CD4-positive, alpha-beta T cell (primary cell): ENCODE measurements around the gene ACSBG1. TPM values are rescaled to one million over a fixed set of nuclear protein-coding genes. Genes with fewer than 3 reads are reported as not detected.

ENCODE experiments used
- ATAC-seq: fragments of 200-7000 bp; cut with Tn5 transposase; one replicate; pipeline ENCODE4 v1.10.0; 2022; ENCODE audit warnings: mild to moderate bottlenecking; ENCODE audit not compliant: poor library complexity
- CTCF ChIA-PET: fragments of 350-600 bp; sonication (Branson Sonifier 250); formaldehyde crosslinking; loops from one replicate; lab custom pipeline; 2021; ENCODE audit warnings: antibody characterized with exemption, inconsistent platforms; lab: Charles Lee
- POLR2A ChIA-PET: fragments of 350-600 bp; sonication (Branson Sonifier 250); formaldehyde crosslinking; loops from one replicate; lab custom pipeline; 2021; ENCODE audit warnings: antibody characterized with exemption, inconsistent platforms; lab: Charles Lee
- DNase-seq, 14 experiments: peaks; one replicate each; pipeline ENCODE4 v3.0.0-alpha.2; 2013 to 2020; ENCODE audit warnings: mixed read lengths in 2 of 14
- H3K27ac ChIP-seq, 2 donors: one replicate each; pipeline versions ENCODE4 v1.5.1 to v1.7.0; 2013; ENCODE audit warnings: low read length in 2 of 2, low read depth in 1 of 2, mild to moderate bottlenecking in 1 of 2
- H3K27me3 ChIP-seq, 2 experiments: 1 replicate in 1 of 2; 2 replicates in 1 of 2; pipeline versions ENCODE4 v1.6.1 to v1.7.0; 2013; ENCODE audit warnings: low read length in 2 of 2, control low read depth in 1 of 2, mild to moderate bottlenecking in 1 of 2, moderate library complexity in 1 of 2; ENCODE audit not compliant: insufficient read depth in 2 of 2, control insufficient read depth in 1 of 2
- H3K36me3 ChIP-seq: one replicate; pipeline ENCODE4 v1.6.1; 2013; ENCODE audit warnings: low read length, control low read depth; ENCODE audit not compliant: insufficient read depth
- H3K4me1 ChIP-seq: one replicate; pipeline ENCODE4 v1.6.1; 2013; ENCODE audit warnings: low read length, control low read depth; ENCODE audit not compliant: insufficient read depth
- H3K4me3 ChIP-seq: one replicate; pipeline ENCODE4 v1.5.1; 2013; ENCODE audit warnings: mild to moderate bottlenecking, low read length, moderate library complexity
- H3K9me3 ChIP-seq, 2 experiments: 1 replicate in 1 of 2; 2 replicates in 1 of 2; pipeline versions ENCODE4 v1.6.1 to v1.7.0; 2013; ENCODE audit warnings: low read length in 2 of 2, mild to moderate bottlenecking in 2 of 2, control low read depth in 1 of 2, moderate library complexity in 1 of 2; ENCODE audit not compliant: control insufficient read depth in 1 of 2, insufficient read depth in 1 of 2
- H3K27ac Mint-ChIP-seq: one replicate; pipeline ENCODE4 v1.8.0; 2020; ENCODE audit warnings: mixed read lengths
- H3K27me3 Mint-ChIP-seq: one replicate; pipeline ENCODE4 v1.8.0; 2021; ENCODE audit warnings: mixed read lengths
- H3K36me3 Mint-ChIP-seq: one replicate; pipeline ENCODE4 v1.8.0; 2021; ENCODE audit warnings: low read depth, mixed read lengths
- H3K4me1 Mint-ChIP-seq: one replicate; pipeline ENCODE4 v1.8.0; 2021; ENCODE audit warnings: low read depth, mixed read lengths
- H3K4me3 Mint-ChIP-seq: one replicate; pipeline ENCODE4 v1.8.0; 2020; ENCODE audit warnings: mild to moderate bottlenecking, mixed read lengths
- H3K9me3 Mint-ChIP-seq: one replicate; pipeline ENCODE4 v1.8.0; 2020; ENCODE audit warnings: mixed read lengths
- CTCF ChIP-seq: fragments of 200-600 bp; IDR thresholded peaks from one replicate; pipeline ENCODE4 v1.8.0; 2022; ENCODE audit warnings: antibody characterized with exemption, mild to moderate bottlenecking
- intact Hi-C, 2 experiments: fragments of 100-400 bp; cut with DNase I in 1 of 2; cut with micrococcal nuclease in 1 of 2; formaldehyde crosslinking; loops; one replicate each; pipeline versions ENCODE4 v1.15.1 to v1.9.0; 2023 to 2025; cut with DNase I, micrococcal nuclease
- total RNA-seq, 174 experiments: library from RNA in 2 of 174; stranded (reverse) in 2 of 174; gene quantifications; one replicate each; pipeline ENCODE4 v1.2.3 and lab custom pipeline; 2021 to 2026

The ACSBG1 gene
- total RNA-seq, 2 experiments from 2014 or later = 0.05 to 0.22 TPM

- H3K36me3 Mint-ChIP-seq = no peaks in the 10 kb centered on the region
- no peaks in the 10 kb centered on the region for H3K9me3 Mint-ChIP-seq
- intact Hi-C loops = no loop called here
Measured at GRCh38 chr15:78182821-78183220, 51.5 kb downstream of the ACSBG1 start.

GRCh38 chr15:78182336-78182700, 52.0 kb downstream of the ACSBG1 start:
- TF ChIP-seq CTCF = no peak
- CTCF ChIA-PET = no interaction called here
- H3K36me3 Mint-ChIP-seq = no peaks in the 10 kb centered on the region

More at GRCh38 chr15:78182821-78183220, 51.5 kb downstream of the ACSBG1 start:
- no peaks in the 10 kb centered on the region for H3K36me3 ChIP-seq
- ATAC-seq (no peak), DNase-seq (no peak)
- Mint-ChIP-seq H3K27me3 (no peaks in the 10 kb centered on the region), H3K27ac (no peak overlapping the region), H3K4me3 (no peak overlapping the region), H3K4me1 (no peaks in the 10 kb centered on the region)
- H3K4me1 ChIP-seq = no peaks in the 10 kb centered on the region
- TF ChIP-seq CTCF = no peak
- no peak overlapping the region for H3K27ac ChIP-seq
- ChIA-PET CTCF (no interaction called here), POLR2A (no interaction called here)
- H3K9me3 ChIP-seq = no peaks in the 10 kb centered on the region
- no peaks in the 10 kb centered on the region for H3K27me3 ChIP-seq
- H3K4me3 ChIP-seq = no peak overlapping the region

DNA sequence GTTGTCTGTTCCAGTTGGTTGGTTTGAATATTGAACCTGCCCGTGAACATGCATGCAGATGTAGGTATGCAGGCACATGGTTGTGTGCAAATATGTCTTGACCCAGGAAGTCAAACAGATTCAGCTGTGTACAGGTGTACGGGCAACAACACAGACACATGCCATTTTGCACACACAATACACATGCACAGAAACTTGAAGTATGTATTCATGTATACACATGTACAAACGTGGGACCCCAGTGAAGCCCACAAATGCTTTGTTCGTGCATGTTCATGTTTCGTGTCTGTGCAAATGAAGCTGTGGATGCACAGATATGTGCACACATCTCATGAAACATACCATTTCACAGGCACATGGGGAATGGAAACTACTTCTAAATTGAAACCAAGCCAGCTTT, 54.5 kb downstream of the ACSBG1 start:
- no peaks in the 10 kb centered on the region for H3K9me3 ChIP-seq
- no peak for DNase-seq
- H3K4me1 Mint-ChIP-seq = peaks cover 9% of the 10 kb centered on the region
- no peak overlapping the region for H3K27ac ChIP-seq
- H3K4me3 Mint-ChIP-seq = no peak overlapping the region
- no peak overlapping the region for H3K27ac Mint-ChIP-seq
- H3K27me3 ChIP-seq = no peaks in the 10 kb centered on the region
- no peaks in the 10 kb centered on the region for H3K36me3 Mint-ChIP-seq
- no peak overlapping the region for H3K4me3 ChIP-seq
- ChIA-PET CTCF (no interaction called here), POLR2A (no interaction called here)
- TF ChIP-seq CTCF = no peak
- H3K9me3 Mint-ChIP-seq = no peaks in the 10 kb centered on the region
- no peaks in the 10 kb centered on the region for H3K36me3 ChIP-seq
- no peaks in the 10 kb centered on the region for H3K27me3 Mint-ChIP-seq
- no peaks in the 10 kb centered on the region for H3K4me1 ChIP-seq
- ATAC-seq = no peak
- intact Hi-C loops = no loop called here

More at GRCh38 chr15:78182336-78182700, 52.0 kb downstream of the ACSBG1 start:
- intact Hi-C loops = no loop called here
- no peaks in the 10 kb centered on the region for H3K27me3 Mint-ChIP-seq
- H3K9me3 Mint-ChIP-seq = no peaks in the 10 kb centered on the region
- Histone ChIP-seq H3K4me1 (no peaks in the 10 kb centered on the region), H3K27me3 (no peaks in the 10 kb centered on the region), H3K36me3 (no peaks in the 10 kb centered on the region), H3K9me3 (no peaks in the 10 kb centered on the region), H3K4me3 (no peak overlapping the region), H3K27ac (no peak overlapping the region)
- no peaks in the 10 kb centered on the region for H3K4me1 Mint-ChIP-seq
- H3K4me3 Mint-ChIP-seq = no peak overlapping the region
- POLR2A ChIA-PET = no interaction called here
- ATAC-seq (no peak), DNase-seq (no peak)
- no peak overlapping the region for H3K27ac Mint-ChIP-seq
